ENCODE results near the gene TMEM145. TPM values are rescaled to one million over a fixed set of nuclear protein-coding genes. Genes with fewer than 3 reads are reported as not detected.

The TMEM145 gene
- total and polyA plus RNA-seq, 5 donors from 2014 or later: not detected

DNA sequence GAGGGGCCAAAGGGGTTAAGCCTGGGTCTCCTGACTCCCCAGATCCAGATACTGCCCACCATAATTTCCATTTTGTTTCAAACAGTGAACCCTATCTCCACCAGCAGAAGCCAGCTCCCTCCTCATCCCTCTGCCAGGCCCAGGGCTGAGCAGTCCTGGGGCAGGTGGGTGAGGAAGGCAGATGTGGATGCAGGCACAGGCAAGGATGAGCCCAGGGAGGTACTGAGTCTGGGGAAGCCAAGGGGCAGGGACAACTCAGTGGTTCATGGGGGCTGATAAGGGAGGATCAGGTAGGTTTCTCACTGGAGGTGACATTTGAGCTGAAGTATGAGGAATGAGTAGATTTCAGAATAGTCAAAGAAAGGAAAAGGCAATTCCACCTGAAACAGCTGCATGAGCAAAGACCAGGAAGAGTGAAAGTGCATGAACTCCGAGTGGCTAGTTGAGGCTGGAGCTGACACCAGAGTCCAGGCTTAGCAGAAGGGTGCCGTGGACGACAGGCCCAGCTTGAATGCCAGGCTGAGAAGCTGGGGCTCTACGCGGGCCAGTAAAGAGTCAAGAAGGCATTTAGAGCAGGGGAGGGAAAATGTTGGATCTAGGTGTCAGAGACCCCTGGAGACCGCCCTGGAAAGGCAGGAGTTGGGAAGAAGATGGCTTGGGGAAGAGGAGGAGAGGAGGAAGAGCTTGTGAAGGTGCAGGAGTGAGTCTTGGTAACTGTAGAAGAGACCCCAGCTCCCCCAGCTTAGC is 33.8 kb upstream of the TMEM145 start:
- Mint-ChIP-seq H3K27me3 (no peaks in the 10 kb centered on the region), H3K4me3 (peak overlapping the region; percentile 86 to 96 (median 92)), H3K36me3 (peaks cover 14% of the 10 kb centered on the region), H3K9me3 (peaks cover 0 to 2% (median 0%) of the 10 kb centered on the region in 7 donors), H3K4me1 (peaks cover 4 to 45% (median 36%) of the 10 kb centered on the region in 4 donors), H3K27ac (peak overlapping the region; percentile 96 to 97 (median 97))
- Histone ChIP-seq H3K27ac (ENCODE audit: insufficient read depth, low read length, poor library complexity, severe bottlenecking) (peak overlapping the region; percentile 91), H3K36me3 (ENCODE audit: control insufficient read depth, insufficient read depth, low read length) (peaks cover 6% of the 10 kb centered on the region), H3K27me3 (ENCODE audit: control insufficient read depth, insufficient read depth, low read length) (no peaks in the 10 kb centered on the region), H3K4me3 (ENCODE audit: low read depth, low read length) (peak overlapping the region; percentile 64), H3K4me1 (ENCODE audit: control insufficient read depth, insufficient read depth, low read length, poor library complexity, severe bottlenecking) (peaks cover 62% of the 10 kb centered on the region), H3K9me3 (ENCODE audit: control insufficient read depth in 2 of 2, low read length in 2 of 2) (no peaks in the 10 kb centered on the region)
- DNase-seq (no peak), ATAC-seq (ENCODE audit: low read depth in 2 of 2) (no peak)

DNA sequence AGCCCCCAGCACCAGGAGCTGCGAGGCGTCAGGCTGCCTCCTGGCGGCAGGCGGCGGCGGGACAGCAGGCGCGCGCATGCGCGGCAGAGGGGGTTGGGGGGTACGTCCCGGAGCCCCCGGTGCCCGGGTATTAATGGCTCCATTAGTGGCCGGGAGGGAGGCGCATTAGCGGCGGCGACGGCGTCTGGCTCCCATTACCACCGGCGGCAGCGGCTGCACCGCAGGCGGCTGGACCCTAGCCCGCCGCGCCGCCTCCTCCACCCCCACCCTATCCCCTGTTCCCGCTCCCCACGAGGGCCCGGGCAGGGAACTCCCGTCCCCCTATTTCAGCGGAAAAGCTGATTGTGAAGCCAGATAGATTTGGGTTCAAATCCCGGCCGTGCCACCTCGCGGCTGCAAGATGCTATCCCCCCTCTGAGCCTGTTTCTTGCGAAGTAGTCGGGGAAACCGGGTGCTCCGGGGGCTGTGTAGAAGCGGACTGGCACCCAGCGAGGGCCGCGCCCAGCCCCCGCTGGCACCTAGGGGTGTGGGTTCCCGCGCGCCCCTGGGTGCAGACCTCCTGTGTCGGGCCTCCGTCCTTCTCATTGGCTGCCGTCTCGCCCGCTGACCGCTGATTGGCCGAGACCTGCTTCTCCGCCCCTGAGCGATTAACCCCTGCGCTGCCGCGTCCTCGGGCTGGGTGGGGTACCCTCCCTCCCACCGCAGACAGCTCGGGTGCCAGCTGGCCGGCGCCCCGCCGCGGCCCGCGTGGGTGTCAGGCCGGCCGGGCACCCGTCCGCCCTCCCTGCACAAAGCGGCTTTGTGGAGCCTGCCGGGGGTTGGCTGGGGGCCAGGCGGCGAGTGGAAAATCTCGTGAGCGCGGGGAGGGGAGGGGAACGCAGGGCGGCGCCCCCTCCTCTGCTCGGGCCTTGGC is 33.0 kb upstream of the TMEM145 start:
- Histone ChIP-seq H3K4me3 (ENCODE audit: low read depth, low read length) (peak overlapping the region; percentile 64), H3K27me3 (ENCODE audit: control insufficient read depth, insufficient read depth, low read length) (no peaks in the 10 kb centered on the region), H3K4me1 (ENCODE audit: control insufficient read depth, insufficient read depth, low read length, poor library complexity, severe bottlenecking) (peaks cover 66% of the 10 kb centered on the region), H3K36me3 (ENCODE audit: control insufficient read depth, insufficient read depth, low read length) (no peaks in the 10 kb centered on the region), H3K27ac (ENCODE audit: insufficient read depth, low read length, poor library complexity, severe bottlenecking) (peak overlapping the region; percentile 91), H3K9me3 (ENCODE audit: control insufficient read depth in 2 of 2, low read length in 2 of 2) (no peaks in the 10 kb centered on the region)
- H3K36me3 Mint-ChIP-seq: peaks cover 6% of the 10 kb centered on the region
- peaks cover 0 to 2% (median 0%) of the 10 kb centered on the region in 7 donors for H3K9me3 Mint-ChIP-seq
- H3K4me3 Mint-ChIP-seq: peak overlapping the region; percentile 86 to 96 (median 92)
- peaks cover 4 to 44% (median 36%) of the 10 kb centered on the region in 4 donors for H3K4me1 Mint-ChIP-seq
- DNase-seq (peak; percentile 85 to 93 (median 87)), ATAC-seq (ENCODE audit: low read depth in 2 of 2) (peak; percentile 23 to 33)
- H3K27me3 Mint-ChIP-seq: peaks cover 5% of the 10 kb centered on the region
- peak overlapping the region; percentile 96 to 97 (median 97) for H3K27ac Mint-ChIP-seq

DNA sequence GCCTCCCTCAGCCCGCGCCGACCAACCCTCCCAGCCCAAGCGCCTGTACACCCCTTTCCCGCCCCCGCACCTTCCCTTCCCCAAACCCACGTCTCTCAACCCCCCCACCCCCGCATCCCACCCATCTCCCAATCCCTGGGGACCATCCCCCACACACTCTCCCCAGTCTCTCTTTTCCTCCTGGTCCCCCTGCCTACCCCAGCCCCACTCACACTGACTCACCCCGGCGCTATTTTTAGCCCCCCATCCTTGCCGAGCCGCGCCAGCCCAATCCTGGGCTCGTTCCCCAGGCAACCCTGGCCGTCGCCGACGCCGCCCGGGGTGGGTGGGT is 32.3 kb upstream of the TMEM145 start:
- peaks cover 69% of the 10 kb centered on the region for H3K4me1 ChIP-seq (ENCODE audit: control insufficient read depth, insufficient read depth, low read length, poor library complexity, severe bottlenecking)
- peaks cover 4 to 46% (median 36%) of the 10 kb centered on the region in 4 donors for H3K4me1 Mint-ChIP-seq
- DNase-seq: no peak
- no peak for ATAC-seq (ENCODE audit: low read depth in 2 of 2)
- H3K27ac Mint-ChIP-seq: no peak overlapping the region
- H3K27me3 Mint-ChIP-seq: peaks cover 5% of the 10 kb centered on the region
- peaks cover 6% of the 10 kb centered on the region for H3K36me3 Mint-ChIP-seq
- H3K9me3 ChIP-seq (ENCODE audit: control insufficient read depth in 2 of 2, low read length in 2 of 2): no peaks in the 10 kb centered on the region
- H3K27me3 ChIP-seq (ENCODE audit: control insufficient read depth, insufficient read depth, low read length): no peaks in the 10 kb centered on the region
- H3K4me3 Mint-ChIP-seq: peak overlapping the region in 2 of 4 donors; percentile 11 to 81
- H3K27ac ChIP-seq (ENCODE audit: insufficient read depth, low read length, poor library complexity, severe bottlenecking): peak overlapping the region; percentile 91
- H3K4me3 ChIP-seq (ENCODE audit: low read depth, low read length): no peak overlapping the region
- H3K9me3 Mint-ChIP-seq: peaks cover 0 to 2% (median 0%) of the 10 kb centered on the region in 7 donors
- H3K36me3 ChIP-seq (ENCODE audit: control insufficient read depth, insufficient read depth, low read length): no peaks in the 10 kb centered on the region

DNA sequence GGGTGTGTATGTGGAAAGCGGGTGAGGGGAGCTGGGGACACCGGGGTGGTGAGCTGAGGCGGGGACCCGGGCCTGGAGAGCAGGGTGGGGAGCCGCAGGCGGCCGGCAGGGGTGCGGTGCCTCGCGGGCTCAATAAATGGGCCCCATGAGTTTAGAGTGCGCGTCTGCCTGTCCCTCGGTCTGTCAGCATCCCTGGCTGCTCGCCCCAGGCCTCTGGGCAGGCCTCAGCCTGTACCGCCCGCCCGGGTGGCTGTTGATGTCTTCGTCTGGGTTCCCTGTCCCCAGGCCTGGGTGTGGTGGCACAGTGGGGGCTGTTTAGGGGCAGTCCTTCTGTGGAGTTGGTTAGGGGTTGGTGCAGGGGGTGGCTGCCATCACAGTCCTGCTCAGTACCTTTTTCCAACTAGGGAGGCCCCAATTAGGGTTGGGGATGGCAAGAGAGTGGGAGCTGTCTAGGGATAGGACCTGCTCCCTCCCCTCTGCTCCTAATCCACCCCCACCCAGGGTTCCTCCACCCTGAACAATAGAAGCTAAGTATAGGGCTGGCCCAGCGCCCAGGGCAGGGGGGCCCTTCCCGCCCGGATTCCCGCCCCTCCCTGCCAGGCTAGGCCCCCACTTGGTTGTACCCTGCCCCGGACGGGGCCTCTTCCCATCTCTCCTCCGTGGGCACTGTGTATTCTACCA is 31.8 kb upstream of the TMEM145 start:
- Histone ChIP-seq H3K4me3 (ENCODE audit: low read depth, low read length) (no peak overlapping the region), H3K36me3 (ENCODE audit: control insufficient read depth, insufficient read depth, low read length) (no peaks in the 10 kb centered on the region), H3K27ac (ENCODE audit: insufficient read depth, low read length, poor library complexity, severe bottlenecking) (peak overlapping the region; percentile 91), H3K27me3 (ENCODE audit: control insufficient read depth, insufficient read depth, low read length) (no peaks in the 10 kb centered on the region), H3K9me3 (ENCODE audit: control insufficient read depth in 2 of 2, low read length in 2 of 2) (no peaks in the 10 kb centered on the region), H3K4me1 (ENCODE audit: control insufficient read depth, insufficient read depth, low read length, poor library complexity, severe bottlenecking) (peaks cover 67% of the 10 kb centered on the region)
- peak in 1 of 3 donors; percentile 30 for DNase-seq
- ATAC-seq (ENCODE audit: low read depth in 2 of 2): no peak
- Mint-ChIP-seq H3K36me3 (peaks cover 1% of the 10 kb centered on the region), H3K4me3 (peak overlapping the region in 2 of 4 donors; percentile 70 to 82), H3K4me1 (peaks cover 4 to 46% (median 34%) of the 10 kb centered on the region in 4 donors), H3K9me3 (peaks cover 0 to under 1% (median 0%) of the 10 kb centered on the region in 7 donors), H3K27me3 (peaks cover 5% of the 10 kb centered on the region), H3K27ac (peak overlapping the region in 2 of 3 donors; percentile 36 to 97)

DNA sequence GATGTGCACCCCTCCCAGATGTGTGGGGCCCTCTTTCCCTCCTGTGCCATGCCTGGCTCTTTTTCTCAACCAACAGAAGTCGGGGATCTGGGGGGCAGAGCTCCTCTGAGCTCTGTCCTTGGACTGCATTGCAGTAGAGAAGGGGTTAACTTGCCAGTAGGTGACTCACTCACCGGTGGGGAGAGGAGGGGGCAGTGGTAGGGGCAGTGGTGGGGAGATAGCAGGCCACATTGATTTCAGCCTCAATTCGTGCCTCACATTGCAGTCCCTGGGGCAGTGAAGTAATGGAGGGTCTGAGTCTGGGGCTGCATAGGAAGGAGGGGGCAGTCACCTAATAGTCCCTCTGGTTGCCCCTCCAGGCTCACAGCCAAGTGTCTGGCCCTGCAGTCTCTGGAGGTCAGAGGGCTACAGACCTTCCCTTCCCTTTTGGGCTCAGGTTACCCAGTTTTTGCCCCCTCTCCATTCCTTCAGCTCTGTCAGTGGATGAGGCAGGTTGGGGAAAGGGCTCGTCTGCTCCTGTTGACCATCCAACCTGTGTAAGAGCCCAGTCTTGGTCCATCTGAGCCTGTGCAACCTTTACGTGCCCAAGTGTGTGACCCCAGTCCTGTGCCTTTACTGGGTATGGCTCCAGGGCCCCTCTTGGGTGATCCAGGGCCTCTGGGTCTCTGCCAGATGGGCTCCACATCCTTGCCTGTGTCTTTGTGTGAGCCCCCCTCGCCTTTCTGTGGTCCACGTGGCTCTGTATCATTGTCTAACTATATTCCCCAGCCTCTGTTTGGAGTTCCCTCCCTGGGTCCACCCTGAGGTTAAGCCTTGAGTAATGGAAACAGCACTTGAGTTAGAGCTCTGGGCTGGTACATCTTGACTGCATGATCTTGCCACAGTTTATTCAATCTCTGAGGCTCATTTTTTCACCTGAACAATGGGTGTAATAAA is 31.0 kb upstream of the TMEM145 start:
- H3K4me1 ChIP-seq (ENCODE audit: control insufficient read depth, insufficient read depth, low read length, poor library complexity, severe bottlenecking): peaks cover 59% of the 10 kb centered on the region
- Mint-ChIP-seq H3K4me3 (peak overlapping the region in 2 of 4 donors; percentile 2 to 82), H3K27ac (no peak overlapping the region), H3K9me3 (no peaks in the 10 kb centered on the region), H3K36me3 (no peaks in the 10 kb centered on the region), H3K4me1 (peaks cover 4 to 39% (median 30%) of the 10 kb centered on the region in 4 donors), H3K27me3 (peaks cover 5% of the 10 kb centered on the region)
- no peaks in the 10 kb centered on the region for H3K9me3 ChIP-seq (ENCODE audit: control insufficient read depth in 2 of 2, low read length in 2 of 2)
- peak overlapping the region; percentile 37 for H3K4me3 ChIP-seq (ENCODE audit: low read depth, low read length)
- peaks cover 2% of the 10 kb centered on the region for H3K36me3 ChIP-seq (ENCODE audit: control insufficient read depth, insufficient read depth, low read length)
- ATAC-seq (ENCODE audit: low read depth in 2 of 2) (no peak), DNase-seq (no peak)
- peak overlapping the region; percentile 91 for H3K27ac ChIP-seq (ENCODE audit: insufficient read depth, low read length, poor library complexity, severe bottlenecking)
- no peaks in the 10 kb centered on the region for H3K27me3 ChIP-seq (ENCODE audit: control insufficient read depth, insufficient read depth, low read length)

DNA sequence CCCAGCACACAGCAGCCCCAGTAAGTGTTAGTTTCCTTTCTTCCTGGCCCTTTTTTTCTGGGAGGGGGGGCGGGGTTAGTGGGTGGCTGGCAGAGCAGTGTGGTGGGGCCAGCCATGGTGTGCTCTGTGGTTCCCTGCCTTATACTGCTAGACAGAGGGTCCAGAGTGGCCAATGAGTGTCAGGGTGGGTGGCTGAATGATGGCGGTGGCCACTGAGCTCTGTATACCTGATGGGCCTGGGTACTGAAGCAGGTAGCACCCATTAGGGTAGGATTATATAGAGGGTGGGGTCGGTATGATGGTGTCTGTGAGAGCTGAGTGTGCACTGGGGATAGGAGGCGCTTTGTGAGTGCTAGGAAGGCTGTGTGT is 30.3 kb upstream of the TMEM145 start:
- DNase-seq (no peak), ATAC-seq (ENCODE audit: low read depth in 2 of 2) (no peak)
- peaks cover 4 to 42% (median 28%) of the 10 kb centered on the region in 4 donors for H3K4me1 Mint-ChIP-seq
- H3K36me3 Mint-ChIP-seq: no peaks in the 10 kb centered on the region
- no peaks in the 10 kb centered on the region for H3K27me3 ChIP-seq (ENCODE audit: control insufficient read depth, insufficient read depth, low read length)
- H3K27ac ChIP-seq (ENCODE audit: insufficient read depth, low read length, poor library complexity, severe bottlenecking): peak overlapping the region; percentile 91
- H3K9me3 ChIP-seq (ENCODE audit: control insufficient read depth in 2 of 2, low read length in 2 of 2): no peaks in the 10 kb centered on the region
- H3K4me3 Mint-ChIP-seq: peak overlapping the region in 1 of 4 donors; percentile 82
- peaks cover 9% of the 10 kb centered on the region for H3K36me3 ChIP-seq (ENCODE audit: control insufficient read depth, insufficient read depth, low read length)
- H3K4me1 ChIP-seq (ENCODE audit: control insufficient read depth, insufficient read depth, low read length, poor library complexity, severe bottlenecking): peaks cover 58% of the 10 kb centered on the region
- H3K27me3 Mint-ChIP-seq: peaks cover 5% of the 10 kb centered on the region
- H3K27ac Mint-ChIP-seq: no peak overlapping the region
- H3K9me3 Mint-ChIP-seq: no peaks in the 10 kb centered on the region
- peak overlapping the region; percentile 78 for H3K4me3 ChIP-seq (ENCODE audit: low read depth, low read length)
